CD1c-positive myeloid dendritic cell (primary cell): Measurements from ENCODE around the gene KANSL3.
A peak's percentile ranks its signal among the peaks of the same experiment; 100 is the strongest.

Experiments used
- DNase-seq: peaks from one replicate; pipeline ENCODE4 v3.0.0-alpha.2; 2016; ENCODE audit errors: extremely low spot score

The KANSL3 gene

DNA sequence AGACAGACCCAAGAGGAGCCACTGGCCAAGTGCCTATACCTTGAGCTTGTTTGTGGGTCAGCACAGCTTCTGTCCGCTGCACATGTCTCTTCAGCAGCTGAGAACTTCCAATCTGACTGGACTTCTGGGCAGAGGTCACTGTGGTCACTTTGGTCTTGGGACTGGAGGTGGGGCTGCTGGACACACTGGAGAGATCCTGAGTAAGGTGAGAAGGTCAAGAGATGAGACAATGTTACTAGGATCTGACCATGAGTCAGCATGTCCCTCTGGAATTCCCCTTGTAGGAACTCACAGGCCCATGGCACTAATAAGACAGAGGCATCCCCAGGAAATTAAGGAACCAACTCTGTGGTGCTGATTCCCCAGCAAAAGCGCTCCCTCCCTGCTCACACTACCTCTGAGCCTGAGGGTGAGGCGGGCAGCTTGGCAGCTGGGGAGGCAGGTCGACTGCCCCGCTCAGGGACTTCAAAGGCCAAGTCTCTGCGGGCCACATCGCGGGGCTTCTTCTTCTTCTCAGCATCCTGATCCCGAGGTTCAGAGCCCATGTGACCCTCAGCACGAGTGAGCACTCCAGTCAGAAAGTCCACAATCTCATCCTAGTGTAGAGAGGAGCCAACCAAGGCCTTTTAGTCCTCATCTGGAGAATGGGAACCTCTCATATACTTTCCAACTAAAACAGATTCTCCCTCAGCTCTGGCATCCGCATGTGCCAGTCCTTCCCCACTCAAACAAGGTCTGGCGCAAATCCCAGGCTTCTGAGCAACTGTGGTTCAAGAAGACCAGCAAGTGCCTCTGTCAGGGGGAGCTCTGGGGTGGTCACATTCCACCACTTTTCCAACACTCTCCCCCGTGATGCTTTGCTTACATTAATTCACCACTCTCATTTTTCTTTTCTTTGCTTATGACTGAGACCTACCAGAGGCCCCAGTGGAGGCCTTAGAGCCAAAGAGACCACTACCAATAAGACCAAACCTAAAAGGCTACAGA, 29.4 kb downstream of the KANSL3 start:
- peak; percentile 74 for DNase-seq

DNA sequence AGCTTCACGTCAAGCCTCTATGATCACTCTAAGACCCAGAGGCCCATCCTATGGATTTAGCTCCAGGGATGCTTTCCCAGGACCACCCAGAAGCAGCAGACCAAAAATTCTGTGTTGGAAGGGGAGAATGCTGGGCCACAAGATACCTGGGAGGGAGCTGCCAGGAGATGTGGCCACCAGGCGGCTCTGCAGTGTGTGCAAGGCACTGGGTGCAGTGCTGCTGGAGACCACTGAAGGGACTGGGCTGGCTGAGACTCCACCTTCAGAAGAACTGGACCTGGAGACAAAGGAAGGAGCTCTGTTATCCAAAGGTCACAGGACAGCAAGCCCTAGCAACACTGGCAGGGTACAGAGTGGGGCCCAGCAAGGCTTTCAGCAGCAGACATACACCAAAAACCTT, 34.0 kb downstream of the KANSL3 start:
- no peak for DNase-seq

DNA sequence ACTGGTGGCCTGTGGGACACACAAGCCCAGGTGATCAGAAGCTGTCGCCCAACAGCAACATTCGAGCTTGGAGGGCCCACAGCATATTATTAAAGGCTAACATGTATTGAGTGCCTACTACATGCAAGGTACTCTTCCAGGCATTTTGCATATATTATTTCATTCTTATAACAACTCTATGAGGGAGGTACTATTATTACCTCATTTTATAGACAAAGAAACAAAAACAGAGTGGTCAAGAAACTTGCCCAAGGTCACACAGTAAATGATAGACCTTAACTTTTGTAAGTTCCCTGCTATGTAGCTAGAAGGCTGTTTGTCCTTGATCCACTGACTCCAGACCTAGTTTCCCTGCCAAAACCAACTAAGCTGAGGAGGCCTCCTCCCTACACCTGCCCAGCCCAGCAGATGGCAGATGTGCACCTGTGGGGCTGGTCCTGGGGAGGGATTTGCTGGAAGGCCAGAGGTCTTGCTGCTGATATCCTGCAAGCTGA, 35.7 kb downstream of the KANSL3 start:
- DNase-seq = no peak

DNA sequence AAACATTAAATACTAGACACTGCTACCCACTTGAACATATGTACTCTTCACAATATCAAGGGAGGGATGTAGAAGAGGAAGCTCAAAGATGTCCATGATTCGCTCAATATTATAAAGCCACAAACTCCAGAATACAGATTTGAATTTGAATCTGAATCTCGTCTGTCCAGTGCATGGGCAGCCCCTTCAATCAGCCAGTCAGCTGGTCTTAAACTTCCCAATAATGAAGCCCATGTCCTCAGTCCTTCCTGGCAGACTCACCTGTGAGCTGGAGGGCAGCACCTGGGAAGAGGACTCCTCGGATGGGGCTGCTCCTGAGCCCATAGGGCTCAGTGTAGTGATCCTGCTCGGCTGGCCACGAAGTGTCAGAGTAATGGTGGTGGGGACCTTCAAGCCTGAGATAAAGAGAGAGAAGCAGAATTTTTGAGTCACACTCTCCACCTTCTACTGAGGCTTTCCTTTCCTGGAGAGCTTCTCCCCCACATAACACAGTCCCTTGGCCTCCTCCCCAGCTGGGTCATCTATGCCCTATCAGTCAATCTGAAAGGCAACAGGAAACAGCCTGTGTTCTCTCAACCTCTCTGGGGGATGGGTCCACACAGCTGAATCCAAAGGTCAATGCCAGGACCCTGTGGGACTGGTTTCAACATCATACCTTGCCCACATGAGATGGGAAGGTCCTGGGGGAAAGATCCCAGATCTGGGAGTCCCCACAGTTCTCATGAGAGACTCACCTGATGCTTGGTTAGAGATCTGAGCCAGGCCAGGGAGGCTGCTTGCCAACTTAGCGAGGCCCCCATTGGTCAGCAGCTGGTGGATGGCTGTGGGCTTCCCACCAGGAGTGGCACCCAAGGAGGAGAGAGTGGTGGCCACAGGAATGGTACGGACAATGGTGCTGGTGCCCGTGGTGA, 36.5 kb downstream of the KANSL3 start:
- DNase-seq = no peak

DNA sequence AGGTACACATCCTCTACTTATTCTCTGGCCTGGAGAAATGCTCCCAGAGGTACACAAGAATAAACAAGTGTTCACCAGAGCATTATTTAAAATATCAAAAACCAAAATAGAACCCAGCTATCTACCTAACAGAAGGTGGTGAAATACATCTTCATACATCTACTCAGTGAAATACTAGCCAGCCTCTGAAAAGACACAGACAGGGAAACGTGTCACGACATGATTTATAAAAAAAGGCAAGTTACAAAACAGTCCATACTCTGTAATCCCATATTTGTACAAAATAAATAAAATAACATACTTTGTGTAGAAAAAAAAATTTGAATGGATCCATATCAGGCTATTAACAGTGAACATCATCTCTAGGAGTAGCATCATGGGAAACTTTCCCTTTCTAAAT, 38.2 kb downstream of the KANSL3 start:
- no peak for DNase-seq

DNA sequence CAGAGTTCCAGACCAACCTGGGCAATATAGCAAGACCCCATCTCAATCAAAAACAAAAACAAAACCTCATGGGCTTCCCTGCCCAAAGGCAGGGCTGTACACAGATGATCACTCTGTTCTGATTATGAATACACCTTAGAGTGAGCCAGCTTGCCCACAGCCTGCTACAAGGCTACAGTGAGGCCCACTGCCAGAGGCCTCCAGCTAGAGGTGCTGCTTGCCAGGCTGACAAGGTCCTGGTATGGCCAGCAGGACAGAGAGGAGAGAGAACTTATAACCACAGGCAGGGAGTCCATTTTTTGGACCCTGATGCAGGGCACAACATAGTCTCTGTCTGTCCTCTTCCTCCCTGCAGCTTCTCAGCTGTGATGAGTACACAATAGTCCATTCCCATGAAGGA, 41.5 kb downstream of the KANSL3 start:
- no peak for DNase-seq

DNA sequence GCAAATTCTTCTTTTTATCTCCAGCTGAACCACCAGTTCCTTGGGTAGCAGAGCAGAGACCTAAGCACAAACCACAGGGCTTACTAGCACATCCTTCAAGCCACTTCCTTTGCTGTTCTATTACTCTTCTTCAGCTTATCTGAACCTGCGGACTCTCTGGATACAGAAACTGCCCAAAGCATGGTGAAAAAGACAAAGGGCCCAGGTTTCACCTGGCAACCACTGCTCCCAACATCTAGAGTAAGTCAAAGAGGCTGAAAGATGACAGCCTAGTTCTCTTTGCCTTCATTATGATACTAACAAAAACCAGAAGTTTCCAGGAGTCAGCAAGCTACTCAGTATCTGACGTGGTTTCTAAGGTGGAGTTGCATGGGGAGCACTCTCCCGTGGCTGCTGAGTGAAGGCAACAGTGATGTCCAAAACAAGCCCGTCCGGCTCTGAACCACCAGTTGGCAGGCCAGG, 43.4 kb downstream of the KANSL3 start:
- no peak for DNase-seq

DNA sequence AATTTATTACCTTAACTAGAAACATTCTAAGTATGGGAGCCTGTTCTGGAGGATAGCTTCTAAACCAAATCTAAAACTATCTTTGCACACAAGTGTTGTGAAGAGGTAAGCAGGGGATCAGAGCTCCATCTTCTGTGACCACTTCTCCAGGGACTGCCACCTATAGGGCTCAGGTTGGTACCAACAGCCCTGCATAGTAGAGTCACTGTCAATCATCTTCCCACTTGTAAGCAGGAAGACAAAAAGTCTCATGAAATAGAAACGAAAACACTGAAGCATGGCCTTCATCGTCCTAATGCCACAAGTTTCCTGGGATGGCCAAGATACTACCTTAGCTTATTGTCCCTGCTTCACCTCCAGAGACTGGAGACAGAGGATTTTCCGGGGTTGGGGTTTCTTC, 43.8 kb downstream of the KANSL3 start:
- DNase-seq = no peak

DNA sequence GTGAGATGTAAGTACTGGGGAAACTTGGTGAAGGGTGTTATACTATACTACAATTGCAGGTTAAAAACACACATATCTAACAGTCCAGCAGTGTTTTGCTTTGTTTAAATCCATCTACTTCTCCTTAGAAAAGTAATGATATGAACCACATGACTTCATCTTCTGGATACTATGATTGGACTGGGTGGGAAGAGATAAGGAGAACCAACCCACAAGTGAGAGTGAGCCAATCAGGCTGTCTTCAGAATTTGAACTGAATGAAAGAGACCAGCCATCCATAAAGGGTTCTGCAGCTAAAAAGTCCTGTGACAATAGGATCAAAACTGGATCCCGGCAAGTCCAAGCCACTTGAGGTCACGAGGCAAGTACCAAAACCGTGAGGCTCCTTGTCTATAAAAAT, 46.6 kb downstream of the KANSL3 start:
- DNase-seq = peak; percentile 6

DNA sequence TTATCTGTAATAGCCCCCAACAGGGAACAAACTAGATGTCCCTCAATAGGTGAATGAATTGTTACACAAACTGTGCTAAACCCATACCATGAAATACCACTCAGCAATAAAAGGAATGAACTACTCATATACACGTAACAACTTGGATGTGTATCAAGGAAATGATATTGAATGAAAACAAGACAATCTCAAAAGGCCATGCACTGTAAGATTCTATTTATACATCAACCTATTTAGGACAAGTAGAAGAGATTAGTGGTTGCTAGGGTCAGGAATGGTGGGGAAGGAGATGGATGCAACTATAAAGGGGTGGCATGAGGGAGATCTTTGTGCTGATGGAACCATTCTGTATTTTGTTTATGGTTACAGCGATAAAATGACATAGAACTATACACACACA, 47.1 kb downstream of the KANSL3 start:
- no peak for DNase-seq

DNA sequence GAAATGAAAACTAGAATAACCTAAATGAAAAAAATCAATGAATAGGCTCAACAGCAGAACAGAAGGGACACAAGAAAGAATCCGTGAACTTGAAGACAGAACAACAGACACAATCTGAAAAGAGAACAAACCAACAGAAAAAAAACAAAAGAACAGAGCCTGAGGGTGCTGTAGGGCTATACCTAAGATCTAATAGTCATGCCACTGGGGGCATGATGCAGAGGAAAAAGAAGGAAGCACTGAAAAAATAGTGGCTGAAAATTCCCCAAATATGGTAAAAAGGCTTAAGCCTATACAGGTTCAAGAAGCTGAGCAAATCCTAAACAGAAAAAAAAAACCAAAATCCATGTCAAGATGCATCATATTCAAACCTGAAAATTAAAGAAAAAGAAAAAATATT, 50.3 kb downstream of the KANSL3 start:
- no peak for DNase-seq

DNA sequence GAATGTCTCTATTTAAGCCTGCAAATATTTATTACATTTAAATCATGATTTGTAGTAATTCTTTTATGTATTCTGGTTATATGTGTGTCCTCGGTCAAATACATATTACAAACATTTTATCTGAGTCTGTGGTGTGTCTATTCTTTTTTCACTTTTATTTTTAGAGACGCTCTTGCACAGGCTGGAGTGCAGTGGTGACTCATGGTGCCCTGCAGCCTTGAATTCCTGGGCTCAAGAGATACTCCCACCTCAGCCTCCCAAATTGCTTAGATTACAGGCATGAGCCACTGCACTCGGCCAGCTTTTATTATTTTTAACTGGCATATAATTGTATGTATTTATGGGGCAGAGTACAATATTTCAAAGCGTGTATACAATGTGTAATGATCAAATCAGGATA, 54.1 kb downstream of the KANSL3 start:
- DNase-seq = no peak

DNA sequence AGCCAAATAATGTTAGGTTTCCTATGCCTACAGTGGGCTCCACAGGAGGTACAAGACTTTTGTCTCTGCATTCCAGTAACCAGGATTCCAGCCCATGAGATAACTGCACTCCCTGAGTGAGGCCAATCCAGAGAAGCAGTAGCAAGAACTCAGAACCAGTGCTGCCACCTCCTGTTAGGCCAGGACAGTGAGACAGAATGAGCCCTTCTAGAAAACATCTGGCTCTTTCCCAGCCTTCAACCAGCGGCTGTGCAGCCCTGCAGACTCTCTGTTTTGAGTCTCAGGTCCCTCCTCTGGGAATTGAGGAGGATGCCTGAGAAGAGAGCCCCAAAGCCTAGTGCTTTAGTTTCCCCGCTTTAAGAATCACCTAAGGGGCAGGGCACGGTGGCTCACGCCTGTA, 57.3 kb downstream of the KANSL3 start:
- no peak for DNase-seq

DNA sequence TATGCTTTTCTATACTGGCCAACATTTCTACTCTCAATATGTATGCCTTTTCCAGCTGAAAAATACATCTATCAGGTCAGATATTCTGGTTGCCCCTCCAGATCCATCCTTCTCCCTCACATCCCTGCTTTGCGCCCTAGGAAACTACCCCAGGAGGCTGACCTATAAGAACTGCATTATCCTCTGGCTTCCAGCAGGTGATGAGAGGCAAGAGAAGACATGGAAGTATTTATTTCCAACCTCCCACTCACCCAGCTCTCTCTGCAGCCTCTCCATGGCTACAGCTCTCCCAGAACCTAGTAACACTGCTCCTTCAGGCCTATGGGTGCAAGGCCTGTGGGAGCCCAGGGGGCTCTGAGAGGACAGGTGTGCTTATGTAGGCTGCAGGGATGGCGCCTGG, 58.7 kb downstream of the KANSL3 start:
- DNase-seq = no peak

DNA sequence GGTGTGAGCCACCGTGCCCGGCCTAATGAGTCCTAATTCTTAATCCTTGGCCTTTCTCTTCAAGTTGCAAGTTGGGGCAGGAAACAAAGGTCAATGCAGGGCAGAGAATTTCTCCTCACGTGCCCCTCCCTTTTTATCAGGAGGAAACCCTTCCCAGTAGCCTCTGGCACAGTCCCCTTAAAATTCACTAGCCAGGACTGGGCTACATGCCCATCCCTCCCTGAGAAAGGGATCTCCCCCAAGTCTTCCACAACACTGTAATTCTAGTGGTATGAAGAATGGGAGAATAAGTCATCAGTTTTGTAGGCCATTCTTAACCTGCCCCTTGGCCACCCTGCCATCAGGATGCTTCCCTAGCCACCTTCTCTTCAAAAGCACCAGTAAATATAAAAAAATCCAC, 59.4 kb downstream of the KANSL3 start:
- no peak for DNase-seq

DNA sequence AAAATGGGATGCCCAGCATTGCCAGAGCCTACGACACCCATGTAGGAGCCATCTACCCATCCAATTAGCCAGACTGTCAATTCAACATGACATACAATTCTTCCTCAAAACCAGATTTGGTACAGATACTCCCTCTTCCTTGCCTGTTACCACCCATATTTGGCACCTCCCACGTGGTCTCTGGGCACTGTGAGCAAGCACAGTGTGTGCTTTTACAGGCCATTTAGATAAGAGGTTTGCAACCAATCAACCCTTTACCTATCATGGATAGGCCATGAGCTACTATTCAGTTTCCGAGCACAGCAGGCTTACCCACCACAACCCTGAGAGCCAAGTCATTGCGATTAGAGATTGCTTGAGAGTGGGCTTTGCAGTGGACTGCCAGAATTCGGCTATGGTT, 60.6 kb downstream of the KANSL3 start:
- DNase-seq = no peak

DNA sequence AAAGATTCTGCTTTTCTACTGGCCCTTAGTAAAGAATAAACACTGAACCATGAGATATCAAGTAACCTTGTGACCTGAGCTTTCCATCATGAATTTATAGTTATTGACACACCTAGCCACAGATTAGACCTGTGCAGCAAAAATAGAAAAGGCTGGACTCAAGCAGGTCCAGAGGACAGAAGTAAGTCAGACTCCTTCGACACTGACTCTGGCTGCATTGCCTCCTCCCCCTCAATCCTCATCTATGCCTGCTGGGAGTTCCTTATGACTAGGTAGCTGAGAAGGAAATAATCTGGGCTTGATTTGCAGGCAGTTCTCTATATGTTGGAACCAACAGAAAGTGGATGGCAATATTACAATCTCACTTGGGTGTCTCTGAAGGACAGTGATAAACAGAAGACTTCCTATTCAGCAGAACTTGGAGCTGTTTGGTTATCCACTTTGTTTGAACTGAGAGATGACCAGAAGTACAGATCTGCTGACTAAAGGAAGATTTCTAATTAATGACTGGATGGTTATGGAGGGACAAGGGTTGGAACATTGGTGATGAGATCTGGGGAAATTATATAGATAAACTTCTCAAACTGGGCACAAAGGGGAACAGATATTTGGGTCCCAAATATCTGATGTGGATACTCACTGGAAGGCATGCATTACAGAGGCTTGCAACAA, 62.2 kb downstream of the KANSL3 start:
- no peak for DNase-seq

DNA sequence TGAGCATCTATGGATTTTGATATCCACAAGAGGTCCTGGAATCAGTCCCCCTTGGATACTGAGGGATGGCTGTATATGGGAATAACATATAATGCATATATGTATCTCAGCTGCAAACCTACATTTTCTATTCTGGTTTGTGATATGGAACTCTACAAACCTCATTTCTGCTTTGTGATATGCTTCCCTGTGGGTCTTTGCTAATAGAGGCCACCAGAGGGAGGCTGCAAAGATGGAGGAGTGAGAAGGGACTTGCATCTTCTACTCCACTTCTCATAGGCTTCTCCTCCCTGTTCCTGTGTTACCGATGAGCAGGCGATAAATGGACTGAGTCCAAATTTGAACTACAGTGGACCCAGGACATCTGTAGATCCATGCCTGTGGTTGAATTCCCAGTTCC, 63.7 kb downstream of the KANSL3 start:
- no peak for DNase-seq

DNA sequence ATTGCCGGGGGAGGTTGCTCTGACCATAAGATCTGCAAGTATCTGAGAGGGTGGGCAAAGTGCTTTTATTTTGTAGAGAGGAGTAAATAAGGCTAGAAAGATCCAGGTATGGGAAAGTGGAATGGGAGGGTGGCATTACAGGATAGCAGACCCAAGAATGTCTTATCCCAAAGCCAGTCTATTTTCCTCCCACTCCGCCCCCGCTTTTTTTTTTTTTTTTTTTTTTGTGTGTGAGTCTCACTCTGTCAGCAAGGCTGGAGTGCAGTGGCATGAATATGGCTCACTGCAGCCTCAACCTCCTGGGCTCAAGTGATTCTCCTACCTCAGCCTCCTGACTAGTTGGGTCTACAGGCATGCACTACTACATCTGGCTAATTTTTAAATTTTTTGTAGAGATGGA, 70.0 kb downstream of the KANSL3 start:
- DNase-seq = no peak

DNA sequence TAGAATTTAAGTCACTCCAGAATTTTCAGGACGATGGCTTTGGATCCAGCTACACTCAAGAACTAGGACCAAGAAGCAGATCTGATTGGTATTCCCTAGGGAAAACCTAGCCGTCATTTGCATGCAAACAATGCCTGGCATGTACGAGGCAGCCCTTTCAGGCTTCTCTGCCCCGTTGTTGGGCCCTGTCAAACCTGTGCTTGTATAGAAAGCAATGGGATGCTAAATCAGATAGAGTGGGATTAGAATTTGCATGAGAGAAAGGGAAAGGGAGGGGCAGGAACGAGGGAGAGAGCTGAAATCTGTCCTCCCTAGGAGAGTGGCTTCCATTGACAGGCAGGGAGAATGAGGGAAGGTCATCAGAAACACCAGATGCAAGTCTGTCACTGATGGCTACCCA, 73.0 kb downstream of the KANSL3 start:
- DNase-seq = no peak

DNA sequence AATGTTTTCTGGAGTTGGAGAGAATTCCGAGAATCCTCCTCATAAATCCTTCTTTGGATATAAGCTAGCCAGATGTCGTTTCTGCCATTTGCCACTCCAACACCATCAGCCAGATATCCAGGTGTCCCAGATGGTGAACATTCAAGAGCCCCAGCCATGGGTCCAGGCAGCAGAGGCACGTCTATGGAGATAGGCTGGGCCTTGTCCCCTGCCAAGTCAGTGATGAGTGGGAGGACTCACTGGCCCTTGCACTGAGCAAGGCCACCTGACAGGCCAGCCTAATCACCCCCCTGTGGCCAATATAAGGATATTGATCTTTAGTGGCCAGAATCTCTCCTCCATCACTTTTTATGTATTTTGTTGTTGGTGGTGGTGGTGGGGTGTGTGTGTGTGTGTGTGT, 73.5 kb downstream of the KANSL3 start:
- no peak for DNase-seq

DNA sequence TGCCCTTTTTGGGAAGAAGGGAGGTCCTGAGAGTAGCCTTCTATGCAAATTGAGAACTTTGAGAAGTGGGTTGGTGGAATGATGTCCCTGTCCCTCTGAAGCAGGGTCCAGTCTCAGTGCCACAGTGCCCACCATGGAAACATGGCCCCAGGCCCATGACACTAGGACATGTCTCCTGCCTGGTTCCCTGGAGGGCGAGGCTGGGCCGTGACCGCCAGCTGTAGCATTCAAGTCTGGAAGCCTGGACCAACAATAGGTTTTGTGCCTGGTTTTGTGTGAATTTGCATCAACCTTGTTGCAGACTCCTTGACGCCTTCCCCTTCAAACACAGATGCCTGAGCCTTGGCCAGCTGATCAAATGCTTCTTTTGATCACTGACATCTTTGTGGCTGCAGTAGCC, 74.1 kb downstream of the KANSL3 start:
- DNase-seq = no peak
